GM18507 (cell line): Measurements from ENCODE around the gene RPS24.

Experiments
- DNase-seq: peaks from one replicate; pipeline ENCODE4 v3.0.0; 2011; ENCODE audit warnings: low read depth; ENCODE audit not compliant: insufficient read length; ENCODE audit errors: extremely low spot score
- FAIRE-seq: peaks from 2 replicates; lab custom pipeline; 2011; peaks lifted over from hg19 to GRCh38; lab: Jason Lieb, UNC

Gene RPS24

GRCh38 chr10:78078539-78079330 lies 45.1 kb downstream of the RPS24 start:
- FAIRE-seq (no peak), DNase-seq (no peak)

- FAIRE-seq (no peak), DNase-seq (no peak)
Observed at GRCh38 chr10:78079411-78079810, 45.7 kb downstream of the RPS24 start.

- no peak for DNase-seq
- FAIRE-seq: no peak
Observed at GRCh38 chr10:78081292-78081691, 47.6 kb downstream of the RPS24 start.

- FAIRE-seq (no peak), DNase-seq (no peak)
Observed at GRCh38 chr10:78082636-78083035, 49.0 kb downstream of the RPS24 start.
